A549 (cell line): ENCODE measurements around the gene KIFC1. TPM values are rescaled to one million over a fixed set of nuclear protein-coding genes. Genes with fewer than 3 reads are reported as not detected.

ENCODE experiments used
- ATAC-seq, 2 experiments: fragments of 200-7000 bp in 1 of 2; fragments of >200 bp in 1 of 2; cut with Nextera tagmentation in 1 of 2; cut with Tn5 transposase in 1 of 2; 3 replicates each; pipeline versions ENCODE4 v1.8.0 to v1.9.1; 2018 to 2020; ENCODE audit warnings: mild to moderate bottlenecking in 1 of 2, moderate library complexity in 1 of 2
- CTCF ChIA-PET: fragments of 300-600 bp; sonication (Branson Sonifier 250); formaldehyde crosslinking; extraction: SDS; loops from one replicate; lab custom pipeline; 2021; ENCODE audit warnings: antibody characterized with exemption, inconsistent platforms; lab: Yijun Ruan, JAX
- POLR2A ChIA-PET: fragments of 350-600 bp; formaldehyde crosslinking; extraction: SDS; loops from one replicate; lab custom pipeline; 2021; ENCODE audit warnings: antibody characterized with exemption, inconsistent platforms; lab: Yijun Ruan, JAX
- DNase-seq, 2 experiments: peaks; one replicate each; pipeline versions ENCODE4 v3.0.0 to v3.0.0-alpha.2; 2011 to 2016; ENCODE audit warnings: low read depth in 1 of 2, low spot score in 1 of 2
- FAIRE-seq: peaks from 2 replicates; lab custom pipeline; 2011; peaks lifted over from hg19 to GRCh38; lab: Jason Lieb, UNC
- H3K27ac ChIP-seq, 2 experiments: fragments of >200 bp; sonication (Bioruptor Twin); formaldehyde crosslinking; 3 replicates each; pipeline ENCODE4 v1.5.1; 2016 to 2017
- H3K4me1 ChIP-seq: fragments of >200 bp; sonication (Bioruptor Twin); formaldehyde crosslinking; 3 replicates; pipeline ENCODE4 v1.6.1; 2016
- H3K4me2 ChIP-seq: fragments of >200 bp; sonication (Bioruptor Twin); formaldehyde crosslinking; 3 replicates; pipeline ENCODE4 v1.6.1; 2016
- H3K4me3 ChIP-seq: fragments of >200 bp; sonication (Bioruptor Twin); formaldehyde crosslinking; 3 replicates; pipeline ENCODE4 v1.5.1; 2016
- H3K9me3 ChIP-seq: fragments of >200 bp; sonication (Bioruptor Twin); formaldehyde crosslinking; 3 replicates; pipeline ENCODE4 v1.6.1; 2016
- EHMT2 ChIP-seq: fragments of 200-600 bp; sonication (generic); IDR thresholded peaks from 2 replicates; pipeline ENCODE4 v1.6.1; 2016; ENCODE audit warnings: antibody characterized with exemption, low read depth, mild to moderate bottlenecking, moderate library complexity
- ESRRA ChIP-seq: fragments of 150-350 bp; IDR thresholded peaks from 2 replicates; pipeline ENCODE4 v1.6.1; 2014; ENCODE audit warnings: mild to moderate bottlenecking, low read length, borderline replicate concordance
- HEYL ChIP-seq: fragments of 250-450 bp; sonication (Bioruptor Pico); IDR thresholded peaks from 2 replicates; pipeline ENCODE4 v1.8.0; 2021; ENCODE audit warnings: mild to moderate bottlenecking, moderate library complexity
- HOXA7 ChIP-seq: fragments of 250-450 bp; sonication (Bioruptor Pico); IDR thresholded peaks from 2 replicates; pipeline ENCODE4 v1.5.0; 2020; ENCODE audit warnings: mild to moderate bottlenecking, moderate library complexity
- HOXB13 ChIP-seq: fragments of 250-450 bp; sonication (Bioruptor Pico); IDR thresholded peaks from 2 replicates; pipeline ENCODE4 v1.5.0; 2020; ENCODE audit warnings: low read depth, mild to moderate bottlenecking, moderate library complexity
- JUNB ChIP-seq: fragments of >200 bp; sonication (Bioruptor Twin); formaldehyde crosslinking; IDR thresholded peaks from 2 replicates; pipeline ENCODE4 v1.6.1; 2016
- MYC ChIP-seq: IDR thresholded peaks from 2 replicates; pipeline ENCODE4 v1.6.1; 2012; ENCODE audit warnings: mild to moderate bottlenecking, inconsistent platforms, low read length, improper control_type of control experiment, borderline replicate concordance
- NFE2L2 ChIP-seq: fragments of 150-350 bp; conservative IDR thresholded peaks from 2 replicates; pipeline ENCODE4 v1.6.1; 2014; ENCODE audit warnings: low read length
- NPAS2 ChIP-seq: fragments of 250-450 bp; sonication (Bioruptor Pico); IDR thresholded peaks from 2 replicates; pipeline ENCODE4 v1.8.0; 2022; ENCODE audit warnings: mild to moderate bottlenecking, moderate library complexity, borderline replicate concordance
- RAD21 ChIP-seq, 2 experiments: fragments of >200 bp in 1 of 2; sonication (Bioruptor Twin) in 1 of 2; formaldehyde crosslinking in 1 of 2; IDR thresholded peaks in 1 of 2; conservative IDR thresholded peaks in 1 of 2; 2 replicates in 1 of 2; 3 replicates in 1 of 2; pipeline ENCODE4 v1.6.1; 2012 to 2018; ENCODE audit warnings: inconsistent platforms in 1 of 2
- RARB ChIP-seq: fragments of 250-450 bp; sonication (Bioruptor Pico); IDR thresholded peaks from 2 replicates; pipeline ENCODE4 v1.8.0; 2021; ENCODE audit warnings: mild to moderate bottlenecking, moderate library complexity
- SMC3 ChIP-seq: fragments of >200 bp; sonication (Bioruptor Twin); formaldehyde crosslinking; IDR thresholded peaks from 3 replicates; pipeline ENCODE4 v1.6.1; 2018; ENCODE audit warnings: inconsistent platforms
- TFCP2L1 ChIP-seq: fragments of 250-450 bp; sonication (Bioruptor Pico); IDR thresholded peaks from 2 replicates; pipeline ENCODE4 v1.5.0; 2021; ENCODE audit warnings: mild to moderate bottlenecking
- TP53 ChIP-seq: fragments of 250-450 bp; sonication (Bioruptor Pico); IDR thresholded peaks from 2 replicates; pipeline ENCODE4 v1.5.0; 2021; ENCODE audit warnings: mild to moderate bottlenecking, moderate library complexity
- ZFP36 ChIP-seq: fragments of 450-650 bp; IDR thresholded peaks from 2 replicates; pipeline ENCODE4 v1.6.1; 2014; ENCODE audit warnings: borderline replicate concordance; ENCODE audit not compliant: partially characterized antibody
- ZNF302 ChIP-seq: fragments of 250-450 bp; sonication (Bioruptor Pico); IDR thresholded peaks from 2 replicates; pipeline ENCODE4 v1.9.0; 2021; ENCODE audit warnings: inconsistent platforms, mild to moderate bottlenecking, moderate library complexity
- ZSCAN20 ChIP-seq: fragments of 250-450 bp; sonication (Bioruptor Pico); IDR thresholded peaks from 2 replicates; pipeline ENCODE4 v1.8.0; 2022; ENCODE audit warnings: mild to moderate bottlenecking, moderate library complexity
- WGBS: methylation state at CpG from one replicate; pipeline ENCODE4 v1.1.6; 2017; ENCODE audit errors: missing lambda C conversion rate; 5-methylcytosine and 5-hydroxymethylcytosine counted together
- polyA plus RNA-seq, 4 experiments: library from polyadenylated mRNA; depleted of rRNA in 3 of 4; stranded (reverse); fragments of >200 nt; fragmentation: RNase III in 1 of 4; extraction: RNeasy Plus Mini Kit Qiagen cat#74134 plus additional on column Dnase treatment in 1 of 4; gene quantifications; 2 replicates in 3 of 4; 3 replicates in 1 of 4; pipeline ENCODE4 v1.2.3, GENCODE V29; 2011 to 2017
- TF ChIP-seq, protein P1 (sequence below): fragments of 450-650 bp; IDR thresholded peaks from 2 replicates; pipeline ENCODE4 v1.6.1; 2014; ENCODE audit warnings: antibody characterized with exemption
- TF ChIP-seq, protein P2 (sequence below): IDR thresholded peaks from 2 replicates; pipeline ENCODE4 v1.6.1; 2012
- TF ChIP-seq, protein P3 (sequence below): fragments of 250-450 bp; sonication (Bioruptor Pico); IDR thresholded peaks from 2 replicates; pipeline ENCODE4 v1.5.0; 2020; ENCODE audit warnings: low read depth, mild to moderate bottlenecking, moderate library complexity
- TF ChIP-seq, protein P4 (sequence below): fragments of >200 bp; sonication (Bioruptor Twin); formaldehyde crosslinking; IDR thresholded peaks from 3 replicates; pipeline ENCODE4 v1.6.1; 2016

The KIFC1 gene
- polyA plus RNA-seq, 2 of the 4 experiments (the other 2 are of a cell fraction): 23.9 to 30.5 TPM

GRCh38 chr6:33439956-33440648 is 48.5 kb downstream of the KIFC1 start:
- H3K4me3 ChIP-seq: no peak overlapping the region
- no peak for ATAC-seq
- POLR2A ChIA-PET: interaction anchor here (1.0 kb wide), 1 partner anchor 14 kb away, joined by 4 read pairs; the partner anchor contains the start of gene ZBTB9
- 78% methylated on average over 9 of the region's 9 CpGs for WGBS
- no peak overlapping the region for H3K27ac ChIP-seq
- H3K4me1 ChIP-seq: no peaks in the 10 kb centered on the region
- no peaks in the 10 kb centered on the region for H3K9me3 ChIP-seq
- no peak overlapping the region for H3K4me2 ChIP-seq
- CTCF ChIA-PET: interaction anchor here (1.3 to 2.1 kb wide), 2 partner anchors 8 to 260 kb away, joined by 3 to 4 read pairs; no protein-coding TSS in a partner anchor
- no peak for DNase-seq
- TF ChIP-seq MYC: no peak
- no peak for FAIRE-seq

- CTCF ChIA-PET: interaction anchor here (1.3 kb wide), 1 partner anchor 260 kb away, joined by 3 read pairs; no protein-coding TSS in a partner anchor
- WGBS: 82% methylated on average over 18 of the region's 19 CpGs
- H3K4me2 ChIP-seq: no peak overlapping the region
- POLR2A ChIA-PET: interaction anchor here (1.0 kb wide), 1 partner anchor 14 kb away, joined by 4 read pairs; the partner anchor contains the start of gene ZBTB9
- H3K27ac ChIP-seq: no peak overlapping the region
- DNase-seq (no peak), FAIRE-seq (no peak), ATAC-seq (no peak)
- no peaks in the 10 kb centered on the region for H3K4me1 ChIP-seq
- H3K4me3 ChIP-seq: no peak overlapping the region
- TF ChIP-seq ZFP36 (no peak), EHMT2 (no peak), RAD21 (conservative IDR thresholded peaks at IDR 0.05 in 1 of 2, IDR thresholded peaks at IDR 0.05 in 1 of 2) (no peak), ESRRA (no peak), TFCP2L1 (CRISPR knock-in tag) (no peak), JUNB (no peak), HEYL (CRISPR knock-in tag) (no peak), NFE2L2 (no peak), NPAS2 (CRISPR knock-in tag) (no peak), ZNF302 (CRISPR knock-in tag) (no peak), HOXB13 (no peak), ZSCAN20 (CRISPR knock-in tag) (no peak), TP53 (no peak)
- TF ChIP-seq, protein P1, sequence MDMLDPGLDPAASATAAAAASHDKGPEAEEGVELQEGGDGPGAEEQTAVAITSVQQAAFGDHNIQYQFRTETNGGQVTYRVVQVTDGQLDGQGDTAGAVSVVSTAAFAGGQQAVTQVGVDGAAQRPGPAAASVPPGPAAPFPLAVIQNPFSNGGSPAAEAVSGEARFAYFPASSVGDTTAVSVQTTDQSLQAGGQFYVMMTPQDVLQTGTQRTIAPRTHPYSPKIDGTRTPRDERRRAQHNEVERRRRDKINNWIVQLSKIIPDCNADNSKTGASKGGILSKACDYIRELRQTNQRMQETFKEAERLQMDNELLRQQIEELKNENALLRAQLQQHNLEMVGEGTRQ: no peak
- TF ChIP-seq, protein P2, sequence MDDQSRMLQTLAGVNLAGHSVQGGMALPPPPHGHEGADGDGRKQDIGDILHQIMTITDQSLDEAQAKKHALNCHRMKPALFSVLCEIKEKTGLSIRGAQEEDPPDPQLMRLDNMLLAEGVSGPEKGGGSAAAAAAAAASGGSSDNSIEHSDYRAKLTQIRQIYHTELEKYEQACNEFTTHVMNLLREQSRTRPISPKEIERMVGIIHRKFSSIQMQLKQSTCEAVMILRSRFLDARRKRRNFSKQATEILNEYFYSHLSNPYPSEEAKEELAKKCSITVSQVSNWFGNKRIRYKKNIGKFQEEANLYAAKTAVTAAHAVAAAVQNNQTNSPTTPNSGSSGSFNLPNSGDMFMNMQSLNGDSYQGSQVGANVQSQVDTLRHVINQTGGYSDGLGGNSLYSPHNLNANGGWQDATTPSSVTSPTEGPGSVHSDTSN: no peak
- TF ChIP-seq, all 56 proteins: peak for 0
- no peaks in the 10 kb centered on the region for H3K9me3 ChIP-seq
Observed at GRCh38 chr6:33440649-33441309, 49.2 kb downstream of the KIFC1 start.

DNA sequence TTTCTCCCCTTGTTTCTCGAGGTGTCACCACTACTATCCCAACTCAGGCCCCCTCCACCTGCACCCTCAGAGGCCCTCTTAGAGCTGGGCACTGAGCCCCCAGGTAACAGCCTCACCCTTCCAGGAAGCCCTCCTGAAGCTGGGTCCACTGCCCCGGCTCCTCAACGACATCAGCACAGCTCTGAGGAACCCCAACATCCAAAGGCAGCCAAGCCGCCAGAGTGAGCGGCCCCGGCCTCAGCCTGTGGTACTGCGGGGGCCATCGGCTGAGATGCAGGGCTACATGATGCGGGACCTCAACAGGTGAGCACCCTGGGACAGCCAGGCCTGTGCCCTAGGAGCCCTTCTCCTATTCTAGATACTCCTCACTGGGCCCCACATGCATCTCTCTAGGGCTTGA is 49.8 kb downstream of the KIFC1 start:
- no peak overlapping the region for H3K4me3 ChIP-seq
- H3K9me3 ChIP-seq: no peaks in the 10 kb centered on the region
- H3K27ac ChIP-seq: no peak overlapping the region
- no peak for ATAC-seq
- 73% methylated on average over 2 of the region's 9 CpGs for WGBS
- POLR2A ChIA-PET: interaction anchor here (1.1 kb wide), 1 partner anchor 10 kb away, joined by 3 read pairs; no protein-coding TSS in a partner anchor
- DNase-seq: no peak
- CTCF ChIA-PET: interaction anchor here (1.8 kb wide), 1 partner anchor 16 kb away, joined by 7 read pairs; no protein-coding TSS in a partner anchor
- H3K4me2 ChIP-seq: no peak overlapping the region
- TF ChIP-seq NFE2L2: no peak
- TF ChIP-seq RARB: no peak
- no peak for TF ChIP-seq SMC3
- TF ChIP-seq, protein P3, sequence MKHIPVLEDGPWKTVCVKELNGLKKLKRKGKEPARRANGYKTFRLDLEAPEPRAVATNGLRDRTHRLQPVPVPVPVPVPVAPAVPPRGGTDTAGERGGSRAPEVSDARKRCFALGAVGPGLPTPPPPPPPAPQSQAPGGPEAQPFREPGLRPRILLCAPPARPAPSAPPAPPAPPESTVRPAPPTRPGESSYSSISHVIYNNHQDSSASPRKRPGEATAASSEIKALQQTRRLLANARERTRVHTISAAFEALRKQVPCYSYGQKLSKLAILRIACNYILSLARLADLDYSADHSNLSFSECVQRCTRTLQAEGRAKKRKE: no peak
- TF ChIP-seq, protein P4, sequence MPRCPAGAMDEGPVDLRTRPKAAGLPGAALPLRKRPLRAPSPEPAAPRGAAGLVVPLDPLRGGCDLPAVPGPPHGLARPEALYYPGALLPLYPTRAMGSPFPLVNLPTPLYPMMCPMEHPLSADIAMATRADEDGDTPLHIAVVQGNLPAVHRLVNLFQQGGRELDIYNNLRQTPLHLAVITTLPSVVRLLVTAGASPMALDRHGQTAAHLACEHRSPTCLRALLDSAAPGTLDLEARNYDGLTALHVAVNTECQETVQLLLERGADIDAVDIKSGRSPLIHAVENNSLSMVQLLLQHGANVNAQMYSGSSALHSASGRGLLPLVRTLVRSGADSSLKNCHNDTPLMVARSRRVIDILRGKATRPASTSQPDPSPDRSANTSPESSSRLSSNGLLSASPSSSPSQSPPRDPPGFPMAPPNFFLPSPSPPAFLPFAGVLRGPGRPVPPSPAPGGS: no peak
- TF ChIP-seq HOXA7 (CRISPR knock-in tag): no peak
- FAIRE-seq: no peak
- H3K4me1 ChIP-seq: no peaks in the 10 kb centered on the region
